SK-MEL-5 (cell line): Measurements from ENCODE around the gene BCAM. TPM values are rescaled to one million over a fixed set of nuclear protein-coding genes. Genes with fewer than 3 reads are reported as not detected.

Source experiments
- DNase-seq: peaks from one replicate; pipeline ENCODE4 v3.0.0-alpha.2; 2016; ENCODE audit warnings: low read depth, low spot score
- in situ Hi-C: cut with HindIII; loops from 2 replicates; pipeline ENCODE4 v1.10.0; 2016; ENCODE audit warnings: low sequenced_read_pairs, high pct_unique_total_duplicates, low pct_unique_long_range_greater_than_20kb
- small RNA-seq, 2 experiments: library from RNA; depleted of rRNA; stranded (forward); fragments of <200 nt; gene quantifications; one replicate each; pipeline ENCODE3, GENCODE V24; 2014
- total RNA-seq: library from RNA; depleted of rRNA; stranded (reverse); fragments of >200 nt; shearing (Covaris generic); gene quantifications from 2 replicates; pipeline ENCODE4 v1.2.3, GENCODE V29; 2014; rRNA removed

The BCAM gene
- total RNA-seq, 1 experiment from 2014 or later: 2.1 TPM

- no peak for DNase-seq
- in situ Hi-C loops: no loop called here
Measured at GRCh38 chr19:44863990-44864389, 55.1 kb downstream of the BCAM start.

DNA sequence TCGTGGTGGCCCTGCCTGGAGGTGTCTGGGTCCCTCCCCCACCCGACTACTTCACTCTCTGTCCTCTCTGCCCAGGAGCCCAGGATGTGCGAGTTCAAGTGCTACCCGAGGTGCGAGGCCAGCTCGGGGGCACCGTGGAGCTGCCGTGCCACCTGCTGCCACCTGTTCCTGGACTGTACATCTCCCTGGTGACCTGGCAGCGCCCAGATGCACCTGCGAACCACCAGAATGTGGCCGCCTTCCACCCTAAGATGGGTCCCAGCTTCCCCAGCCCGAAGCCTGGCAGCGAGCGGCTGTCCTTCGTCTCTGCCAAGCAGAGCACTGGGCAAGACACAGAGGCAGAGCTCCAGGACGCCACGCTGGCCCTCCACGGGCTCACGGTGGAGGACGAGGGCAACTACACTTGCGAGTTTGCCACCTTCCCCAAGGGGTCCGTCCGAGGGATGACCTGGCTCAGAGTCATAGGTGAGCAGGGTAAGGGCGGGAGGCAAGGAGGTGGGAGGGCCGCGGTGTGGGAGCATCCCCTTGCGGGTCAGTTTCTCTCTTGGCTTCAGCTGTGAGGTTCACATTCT lies 56.4 kb downstream of the BCAM start:
- no peak for DNase-seq
- in situ Hi-C loops: no loop called here

GRCh38 chr19:44866664-44867063 lies 57.8 kb downstream of the BCAM start:
- DNase-seq: no peak

DNA sequence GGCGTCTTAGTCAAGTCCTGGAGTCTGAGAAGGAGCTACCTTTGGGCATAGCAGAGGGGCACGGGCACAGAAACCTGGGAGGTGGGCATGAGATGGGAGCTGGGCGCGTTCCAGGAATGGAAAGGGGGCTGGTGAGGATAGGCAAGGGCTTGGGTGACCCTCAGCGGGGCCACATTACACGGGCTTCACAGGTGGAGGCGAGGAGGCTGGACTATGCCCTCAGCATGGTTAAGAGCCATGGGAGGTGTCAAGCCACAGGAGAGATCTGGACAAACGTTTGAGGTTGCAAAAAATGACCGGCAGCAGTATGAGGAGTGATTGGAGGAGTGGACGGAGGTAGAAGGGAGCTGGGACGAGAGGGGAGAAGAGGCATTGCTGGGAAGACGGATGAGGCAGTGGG lies 58.7 kb downstream of the BCAM start:
- in situ Hi-C loops: no loop called here
- no peak for DNase-seq

More at GRCh38 chr19:44866664-44867063, 57.8 kb downstream of the BCAM start:
- in situ Hi-C loops: no loop called here

DNA sequence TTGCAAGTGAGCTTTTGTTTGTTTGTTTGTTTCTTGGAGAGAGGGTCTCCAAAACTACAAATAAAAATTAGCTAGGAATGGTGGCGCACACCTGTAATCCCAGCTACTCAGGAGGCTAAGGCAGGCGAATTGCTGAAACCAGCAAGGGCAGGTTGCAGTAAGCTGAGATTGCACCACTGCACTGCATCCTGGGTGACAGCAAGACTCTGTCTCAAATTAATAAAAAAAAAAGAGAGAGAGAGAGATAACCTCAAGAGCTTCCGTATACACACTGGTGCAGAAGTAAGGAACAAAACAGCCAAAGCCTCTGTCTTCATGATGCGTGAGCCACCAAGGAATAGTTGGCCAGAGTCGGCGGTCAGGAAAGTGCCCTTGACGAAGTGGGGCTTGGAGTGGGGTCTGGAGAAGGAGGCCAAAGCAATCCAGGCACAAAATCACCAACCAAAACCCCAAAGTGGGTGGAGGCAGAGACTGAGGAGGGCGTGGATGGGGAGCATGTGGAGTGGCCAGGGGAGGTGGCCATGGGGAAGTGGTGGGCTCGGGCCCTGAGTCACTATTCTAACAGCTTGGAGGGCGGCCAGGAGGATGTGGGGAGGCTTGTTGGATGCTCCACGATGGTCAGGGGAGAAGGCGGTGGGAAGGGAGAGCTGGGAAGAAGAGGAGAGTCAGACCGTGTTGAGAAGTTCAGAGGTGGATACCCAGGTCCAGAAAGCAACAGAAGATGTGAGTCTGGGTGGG lies 61.0 kb downstream of the BCAM start:
- in situ Hi-C loops: no loop called here
- no peak for DNase-seq

Small RNA genes lying within 50 kb of the gene (small RNA-seq; reads per million reads assigned to genes)
- 0 reads per million in 2 experiments for gene RF00156

Other genes with a start within 250 kb of the BCAM start
- gene IGSF23, start 195.5 kb upstream of the BCAM start, total RNA-seq: not detected in 2 replicates
- 56.0 and 56.4 TPM in 2 replicates for gene PVR, start 165.2 kb upstream of the BCAM start, total RNA-seq
- gene CEACAM19, start 137.6 kb upstream of the BCAM start, total RNA-seq: 0.16 and 0.51 TPM in 2 replicates
- not detected in 2 replicates for gene CEACAM16, start 110.0 kb upstream of the BCAM start, total RNA-seq
- gene BCL3, start 60.4 kb upstream of the BCAM start, total RNA-seq: 2.7 and 3.7 TPM in 2 replicates
- gene CBLC, start 31.2 kb upstream of the BCAM start, total RNA-seq: not detected in 2 replicates
- 27.3 and 32.6 TPM in 2 replicates for gene NECTIN2, start 37.2 kb downstream of the BCAM start, total RNA-seq
- gene TOMM40, start 82.2 kb downstream of the BCAM start, total RNA-seq: 96.6 and 106 TPM in 2 replicates
- gene APOE, start 96.7 kb downstream of the BCAM start, total RNA-seq: 225 and 263 TPM in 2 replicates
- 17.3 and 34.2 TPM in 2 replicates for gene APOC1, start 105.5 kb downstream of the BCAM start, total RNA-seq
- gene APOC4, start 133.1 kb downstream of the BCAM start, total RNA-seq: not detected in 2 replicates
- gene APOC2, start 136.9 kb downstream of the BCAM start, total RNA-seq: 1.8 and 3.4 TPM in 2 replicates
- 24.8 and 35.9 TPM in 2 replicates for gene CLPTM1, start 146.3 kb downstream of the BCAM start, total RNA-seq
- 4.0 and 5.3 TPM in 2 replicates for gene RELB, start 192.4 kb downstream of the BCAM start, total RNA-seq
- 13.7 and 28.8 TPM in 2 replicates for gene CLASRP, start 229.9 kb downstream of the BCAM start, total RNA-seq